ENCODE measurements around the gene PHF12.

PHF12 gene

DNA sequence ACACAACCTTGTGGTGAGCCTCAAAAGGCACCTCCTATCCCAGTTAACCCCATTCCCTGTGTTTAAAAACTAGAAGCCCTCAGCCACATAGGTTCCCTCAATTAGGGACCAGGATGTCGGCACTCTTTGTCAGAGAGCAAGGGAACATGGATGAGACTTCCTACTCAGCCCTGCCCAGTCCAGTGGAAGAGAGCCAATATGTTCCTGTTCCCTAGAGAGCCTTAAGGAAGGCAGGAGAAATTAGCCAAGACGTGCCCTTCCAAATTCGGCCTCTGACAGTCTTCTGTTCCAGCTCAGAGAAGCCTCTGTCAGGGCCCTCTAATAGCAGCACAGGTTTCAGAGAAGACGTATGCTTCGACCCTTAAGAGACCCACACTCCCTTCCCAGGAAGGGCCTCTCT is 33.9 kb downstream of the PHF12 start:
- no peak overlapping the region for H3K4me3 ChIP-seq (ENCODE audit: low read depth, low read length)
- TF ChIP-seq, protein P1, sequence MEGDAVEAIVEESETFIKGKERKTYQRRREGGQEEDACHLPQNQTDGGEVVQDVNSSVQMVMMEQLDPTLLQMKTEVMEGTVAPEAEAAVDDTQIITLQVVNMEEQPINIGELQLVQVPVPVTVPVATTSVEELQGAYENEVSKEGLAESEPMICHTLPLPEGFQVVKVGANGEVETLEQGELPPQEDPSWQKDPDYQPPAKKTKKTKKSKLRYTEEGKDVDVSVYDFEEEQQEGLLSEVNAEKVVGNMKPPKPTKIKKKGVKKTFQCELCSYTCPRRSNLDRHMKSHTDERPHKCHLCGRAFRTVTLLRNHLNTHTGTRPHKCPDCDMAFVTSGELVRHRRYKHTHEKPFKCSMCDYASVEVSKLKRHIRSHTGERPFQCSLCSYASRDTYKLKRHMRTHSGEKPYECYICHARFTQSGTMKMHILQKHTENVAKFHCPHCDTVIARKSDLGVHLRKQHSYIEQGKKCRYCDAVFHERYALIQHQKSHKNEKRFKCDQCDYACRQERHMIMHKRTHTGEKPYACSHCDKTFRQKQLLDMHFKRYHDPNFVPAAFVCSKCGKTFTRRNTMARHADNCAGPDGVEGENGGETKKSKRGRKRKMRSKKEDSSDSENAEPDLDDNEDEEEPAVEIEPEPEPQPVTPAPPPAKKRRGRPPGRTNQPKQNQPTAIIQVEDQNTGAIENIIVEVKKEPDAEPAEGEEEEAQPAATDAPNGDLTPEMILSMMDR (IDR thresholded peaks at IDR 0.05; ENCODE audit: low read depth, low read length) = no peak

DNA sequence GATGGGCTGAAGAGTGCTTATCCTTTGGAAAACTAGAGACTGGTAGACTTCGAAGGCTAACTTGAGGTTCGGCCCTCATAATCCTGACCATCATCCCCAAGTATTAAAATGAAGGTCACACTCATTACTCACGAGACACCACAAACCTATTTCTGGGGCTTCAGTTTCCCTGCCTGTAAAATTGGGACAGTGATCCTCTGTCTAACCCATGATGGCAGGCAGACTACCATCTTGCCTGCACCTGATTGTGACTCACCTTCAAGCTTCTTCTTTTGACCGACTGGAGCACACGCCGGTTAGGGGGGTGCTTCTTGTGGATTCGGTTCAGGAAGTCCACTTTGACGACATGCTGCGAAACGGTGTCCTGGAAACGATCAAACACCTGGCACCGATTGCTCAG is 34.3 kb downstream of the PHF12 start:
- H3K4me3 ChIP-seq (ENCODE audit: low read depth, low read length) = no peak overlapping the region
- TF ChIP-seq, protein P1 (IDR thresholded peaks at IDR 0.05; ENCODE audit: low read depth, low read length) = no peak

DNA sequence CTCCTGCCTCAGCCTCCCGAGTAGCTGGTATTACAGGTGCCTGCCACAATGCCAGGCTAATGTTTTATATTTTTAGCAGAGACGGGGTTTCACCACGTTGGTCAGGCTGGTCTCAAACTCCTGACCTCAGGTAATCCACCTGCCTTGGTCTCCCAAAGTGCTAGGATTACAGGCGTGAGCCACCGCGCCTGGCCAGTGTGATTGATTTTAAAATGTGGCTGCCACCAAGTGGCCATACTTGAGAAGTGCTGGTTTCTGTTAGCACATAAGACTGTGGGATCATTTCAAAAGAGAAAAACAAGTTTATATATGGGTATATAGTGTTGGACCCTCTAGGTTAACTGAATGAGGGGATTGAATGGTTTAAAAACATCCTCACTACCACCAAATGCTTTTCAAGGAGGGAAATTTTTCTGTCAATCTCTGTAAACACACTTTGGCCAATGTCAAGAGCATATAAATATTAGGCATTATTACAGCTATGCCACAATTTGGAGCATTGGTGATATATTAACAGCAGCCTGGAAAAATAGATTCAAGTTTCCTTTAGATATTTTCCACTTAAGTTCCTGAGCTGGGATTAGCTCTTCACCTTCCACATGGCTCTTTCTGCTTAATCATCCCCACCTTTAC is 34.9 kb downstream of the PHF12 start:
- no peak overlapping the region for H3K4me3 ChIP-seq (ENCODE audit: low read depth, low read length)

DNA sequence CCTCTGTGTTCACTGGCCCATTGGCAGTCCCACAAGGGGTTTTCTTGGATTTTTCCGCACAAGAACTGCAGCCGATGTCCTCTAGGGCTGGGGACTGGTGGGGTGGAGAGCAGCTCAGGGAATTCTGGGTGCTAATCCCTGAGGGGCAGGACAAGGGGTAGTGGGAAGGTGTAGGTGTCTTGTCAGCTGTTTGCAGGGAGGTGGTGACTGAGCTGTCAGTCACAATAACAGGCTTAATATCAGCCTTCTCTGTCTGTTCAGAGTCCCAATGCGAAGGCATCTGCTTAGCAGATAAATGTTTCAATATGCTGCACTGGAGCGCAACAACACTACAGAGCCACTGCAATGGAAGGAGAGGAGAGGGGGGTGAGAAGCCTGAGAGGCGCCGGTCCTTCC is 38.4 kb downstream of the PHF12 start:
- TF ChIP-seq, protein P1 (IDR thresholded peaks at IDR 0.05; ENCODE audit: low read depth, low read length) = no peak
- H3K4me3 ChIP-seq (ENCODE audit: low read depth, low read length) = no peak overlapping the region

More for the DNA sequence above, 34.9 kb downstream of the PHF12 start:
- TF ChIP-seq, protein P1 (IDR thresholded peaks at IDR 0.05; ENCODE audit: low read depth, low read length) = peak; percentile 44; the same call in 1 of the 2 replicates

DNA sequence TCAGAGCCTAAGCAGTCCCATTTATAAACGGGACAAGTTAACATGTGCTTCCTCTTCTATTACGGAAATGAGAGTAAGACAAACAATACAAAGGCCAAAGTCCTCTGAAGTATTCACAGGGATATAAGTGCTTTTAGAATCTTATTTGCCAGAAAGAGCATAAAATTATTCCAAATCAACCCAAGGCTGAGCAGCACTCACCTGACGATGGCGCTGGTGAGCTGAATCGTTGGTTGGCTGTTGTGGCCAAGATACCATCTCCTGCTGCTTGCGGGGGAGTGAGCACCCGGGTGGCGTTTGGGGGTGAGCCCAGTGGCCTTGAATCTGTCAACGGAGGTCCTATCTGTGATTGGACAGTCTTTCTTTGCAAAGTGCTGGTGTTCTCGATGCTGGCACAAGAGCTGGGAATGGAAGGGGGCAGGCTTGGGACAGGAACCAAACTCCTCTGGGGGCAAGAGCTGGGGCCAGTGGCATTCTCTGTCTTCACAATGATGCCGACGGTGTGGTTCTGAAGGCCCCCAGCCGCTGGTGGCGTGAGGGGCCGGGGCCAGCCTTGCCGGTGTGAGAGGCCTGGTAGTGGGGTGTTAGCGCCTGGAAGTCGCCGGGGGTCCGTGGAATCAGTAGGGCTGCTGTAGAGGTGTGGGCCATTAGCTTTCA is 38.9 kb downstream of the PHF12 start:
- H3K4me3 ChIP-seq (ENCODE audit: low read depth, low read length) = no peak overlapping the region
- TF ChIP-seq, protein P1 (IDR thresholded peaks at IDR 0.05; ENCODE audit: low read depth, low read length) = no peak

DNA sequence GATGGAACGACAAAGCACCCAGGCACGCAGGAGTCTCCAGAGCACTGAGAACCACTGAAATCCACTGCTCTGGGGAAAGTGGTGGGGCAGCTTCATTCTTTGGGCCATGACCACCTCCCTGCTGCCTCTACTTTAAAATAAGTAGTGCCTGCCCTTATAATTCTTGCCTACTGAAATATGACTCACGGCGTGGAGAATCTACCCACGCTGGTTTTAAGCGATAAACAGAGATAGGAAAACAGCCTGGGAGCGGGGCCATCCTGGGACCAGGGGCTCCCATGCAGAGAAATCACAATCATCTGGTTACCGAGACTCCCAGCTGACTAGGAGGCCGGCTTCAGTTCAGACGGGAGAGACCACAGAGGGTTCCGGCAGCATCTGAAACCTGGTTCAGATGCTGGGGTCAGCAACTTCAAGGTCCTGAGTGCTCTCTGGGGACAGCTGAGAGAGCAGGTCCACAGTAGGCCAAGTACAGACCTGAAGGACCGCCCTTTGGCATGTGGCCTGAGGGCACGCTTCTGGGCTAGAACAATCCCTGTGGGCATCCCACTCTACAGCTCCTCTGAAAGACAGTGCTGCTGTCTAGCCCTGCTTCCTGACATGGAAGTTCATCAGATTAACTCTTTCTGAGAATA is 39.8 kb downstream of the PHF12 start:
- H3K4me3 ChIP-seq (ENCODE audit: low read depth, low read length) = no peak overlapping the region
- TF ChIP-seq, protein P1 (IDR thresholded peaks at IDR 0.05; ENCODE audit: low read depth, low read length) = no peak

DNA sequence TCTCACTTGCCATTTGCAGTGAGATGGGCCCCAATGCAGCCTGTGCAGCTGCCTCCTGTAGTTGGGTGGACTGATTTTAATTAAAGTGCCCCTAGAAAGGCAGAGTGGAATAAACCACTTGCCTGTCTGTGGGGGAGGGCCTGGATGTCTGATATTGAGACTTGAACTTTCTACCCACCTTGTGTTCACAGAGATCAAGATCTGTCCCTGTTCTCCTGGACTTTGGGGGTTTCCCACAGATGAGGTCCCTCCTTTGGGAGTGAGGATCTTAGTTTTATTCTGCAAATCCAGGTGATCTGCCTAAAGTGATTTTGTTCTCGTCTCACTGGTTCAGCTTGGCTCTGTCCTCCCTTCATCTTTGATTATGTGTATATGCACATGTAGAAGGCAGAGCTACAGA is 40.8 kb downstream of the PHF12 start:
- no peak overlapping the region for H3K4me3 ChIP-seq (ENCODE audit: low read depth, low read length)
- TF ChIP-seq, protein P1 (IDR thresholded peaks at IDR 0.05; ENCODE audit: low read depth, low read length) = no peak

Data from WI38 (cell line).